Neural crest cell (in vitro differentiated cells): ENCODE data around the gene LYST. TPM values are rescaled to one million over a fixed set of nuclear protein-coding genes. Genes with fewer than 3 reads are reported as not detected.

ENCODE experiments used
- DNase-seq: peaks from one replicate; pipeline ENCODE4 v3.0.0; 2021; ENCODE audit warnings: low read depth, mixed read lengths, low spot score
- H3K27ac Mint-ChIP-seq: one replicate; pipeline ENCODE4 v1.8.0; 2021; ENCODE audit warnings: mild to moderate bottlenecking, mixed read lengths; ENCODE audit not compliant: unreplicated experiment
- H3K27me3 Mint-ChIP-seq: 2 replicates; pipeline ENCODE4 v1.8.0; 2021; ENCODE audit warnings: low read depth, mild to moderate bottlenecking, mixed read lengths
- H3K36me3 Mint-ChIP-seq: 2 replicates; pipeline ENCODE4 v1.8.0; 2021; ENCODE audit warnings: low read depth, mild to moderate bottlenecking, mixed read lengths
- H3K4me1 Mint-ChIP-seq: 2 replicates; pipeline ENCODE4 v1.8.0; 2021; ENCODE audit warnings: mixed read lengths
- H3K4me3 Mint-ChIP-seq: one replicate; pipeline ENCODE4 v1.8.0; 2021; ENCODE audit warnings: mild to moderate bottlenecking, mixed read lengths
- H3K9me3 Mint-ChIP-seq: 2 replicates; pipeline ENCODE4 v1.8.0; 2021; ENCODE audit warnings: mixed read lengths
- CTCF ChIP-seq: fragments of 200-600 bp; sonication (generic); conservative IDR thresholded peaks from 2 replicates; pipeline ENCODE4 v1.5.0; 2021; ENCODE audit warnings: antibody characterized with exemption, mild to moderate bottlenecking
- total RNA-seq: library from RNA; stranded (reverse); gene quantifications from 2 replicates; pipeline ENCODE4 v1.2.1, GENCODE V29; 2021

Gene LYST
- total RNA-seq, 1 donor from 2014 or later = 5.3 TPM

- H3K4me3 Mint-ChIP-seq = no peak overlapping the region
- DNase-seq = no peak
- no peaks in the 10 kb centered on the region for H3K27me3 Mint-ChIP-seq
- H3K9me3 Mint-ChIP-seq = no peaks in the 10 kb centered on the region
- no peak overlapping the region for H3K27ac Mint-ChIP-seq
- H3K4me1 Mint-ChIP-seq = peaks cover 4% of the 10 kb centered on the region
- TF ChIP-seq CTCF = no peak
- peaks cover 4% of the 10 kb centered on the region for H3K36me3 Mint-ChIP-seq
Observed at GRCh38 chr1:235741294-235741693, 125.4 kb downstream of the LYST start.

DNA sequence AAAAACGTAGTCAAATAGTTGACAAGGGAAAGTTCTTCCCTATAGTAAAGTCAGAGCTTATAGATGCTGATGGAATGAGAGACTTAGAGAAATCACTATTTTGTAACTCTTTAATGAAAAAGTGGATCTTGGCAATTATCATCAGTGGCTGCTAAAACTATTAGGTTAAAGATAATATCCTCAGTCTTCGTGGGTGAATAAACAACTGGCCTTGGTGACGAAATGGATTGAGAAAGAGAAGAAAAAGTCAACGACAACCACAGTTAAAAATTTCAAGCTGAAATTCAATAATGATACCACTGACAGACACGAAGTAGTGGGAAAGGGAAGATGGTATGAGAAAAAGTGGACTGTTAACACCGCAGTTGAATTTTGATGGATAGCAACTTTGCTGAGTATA, 127.1 kb downstream of the LYST start:
- H3K4me3 Mint-ChIP-seq = no peak overlapping the region
- H3K4me1 Mint-ChIP-seq = peaks cover 7% of the 10 kb centered on the region
- no peaks in the 10 kb centered on the region for H3K27me3 Mint-ChIP-seq
- H3K9me3 Mint-ChIP-seq = no peaks in the 10 kb centered on the region
- no peak overlapping the region for H3K27ac Mint-ChIP-seq
- peaks cover 4% of the 10 kb centered on the region for H3K36me3 Mint-ChIP-seq
- TF ChIP-seq CTCF = no peak
- no peak for DNase-seq

GRCh38 chr1:235739124-235739523, 127.6 kb downstream of the LYST start:
- Mint-ChIP-seq H3K27me3 (no peaks in the 10 kb centered on the region), H3K36me3 (peaks cover 4% of the 10 kb centered on the region), H3K4me3 (no peak overlapping the region), H3K27ac (no peak overlapping the region), H3K4me1 (peaks cover 7% of the 10 kb centered on the region), H3K9me3 (no peaks in the 10 kb centered on the region)
- DNase-seq = no peak
- no peak for TF ChIP-seq CTCF

GRCh38 chr1:235737751-235738150, 129.0 kb downstream of the LYST start:
- DNase-seq = no peak
- no peaks in the 10 kb centered on the region for H3K27me3 Mint-ChIP-seq
- H3K9me3 Mint-ChIP-seq = no peaks in the 10 kb centered on the region
- H3K36me3 Mint-ChIP-seq = peaks cover 4% of the 10 kb centered on the region
- H3K4me3 Mint-ChIP-seq = no peak overlapping the region
- H3K4me1 Mint-ChIP-seq = peaks cover 7% of the 10 kb centered on the region
- TF ChIP-seq CTCF = no peak
- no peak overlapping the region for H3K27ac Mint-ChIP-seq

- Mint-ChIP-seq H3K27ac (peak overlapping the region; percentile 43), H3K9me3 (no peaks in the 10 kb centered on the region), H3K4me1 (peaks cover 7% of the 10 kb centered on the region), H3K36me3 (peaks cover 2% of the 10 kb centered on the region), H3K27me3 (no peaks in the 10 kb centered on the region), H3K4me3 (no peak overlapping the region)
- TF ChIP-seq CTCF = no peak
- DNase-seq = no peak
Observed at GRCh38 chr1:235736263-235736662, 130.4 kb downstream of the LYST start.

DNA sequence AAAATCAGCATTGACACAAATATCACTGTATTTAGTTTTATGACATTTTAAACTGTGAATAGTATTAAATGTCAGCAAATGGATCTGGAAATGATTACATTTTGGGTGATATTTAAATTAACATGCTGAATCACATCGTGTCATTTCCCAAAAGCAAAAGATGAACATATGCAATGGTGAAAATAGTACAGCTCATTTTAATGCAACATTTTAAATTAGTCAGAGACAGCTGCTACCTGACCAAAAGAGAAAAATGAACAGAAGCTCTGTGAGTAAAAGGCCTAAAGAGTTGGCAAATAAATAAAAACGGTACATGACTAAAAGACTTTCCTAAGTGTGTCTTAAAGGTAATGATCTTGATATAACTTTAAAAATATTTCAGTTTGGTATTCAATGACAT, 131.1 kb downstream of the LYST start:
- no peak for TF ChIP-seq CTCF
- DNase-seq = no peak
- H3K27ac Mint-ChIP-seq = no peak overlapping the region
- H3K9me3 Mint-ChIP-seq = no peaks in the 10 kb centered on the region
- peaks cover 7% of the 10 kb centered on the region for H3K4me1 Mint-ChIP-seq
- H3K36me3 Mint-ChIP-seq = peaks cover 2% of the 10 kb centered on the region
- no peaks in the 10 kb centered on the region for H3K27me3 Mint-ChIP-seq
- H3K4me3 Mint-ChIP-seq = no peak overlapping the region
